ENCODE measurements around the gene GPR75. TPM values are rescaled to one million over a fixed set of nuclear protein-coding genes. Genes with fewer than 3 reads are reported as not detected.

The GPR75 gene
- total RNA-seq, 1 experiment from 2014 or later = 3.9 TPM

GRCh38 chr2:53867169-53867568 lies 7.4 kb upstream of the GPR75 start:
- no peak for DNase-seq
- Histone ChIP-seq H3K4me1 (no peaks in the 10 kb centered on the region), H3K4me3 (ENCODE audit: low read depth, low read length) (no peak overlapping the region), H3K36me3 (ENCODE audit: control insufficient read depth, insufficient read depth, low read length) (no peaks in the 10 kb centered on the region; the same call in none of the 2 replicates), H3K9me3 (no peaks in the 10 kb centered on the region), H3K27me3 (replicated peaks; ENCODE audit: control insufficient read depth, insufficient read depth, low read length) (no peaks in the 10 kb centered on the region)
- TF ChIP-seq CTCF (IDR thresholded peaks at IDR 0.05; ENCODE audit: insufficient read depth in 1 of 2, low read depth in 1 of 2, low read length in 1 of 2, severe bottlenecking in 1 of 2, unreplicated experiment in 1 of 2) = no peak
- Mint-ChIP-seq H3K4me1 (ENCODE audit: low read depth, unreplicated experiment) (no peaks in the 10 kb centered on the region), H3K9me3 (ENCODE audit: unreplicated experiment) (no peaks in the 10 kb centered on the region), H3K4me3 (ENCODE audit: unreplicated experiment) (no peak overlapping the region), H3K36me3 (ENCODE audit: insufficient read depth, unreplicated experiment) (peaks cover 67% of the 10 kb centered on the region), H3K27ac (ENCODE audit: unreplicated experiment) (no peak overlapping the region), H3K27me3 (ENCODE audit: insufficient read depth, unreplicated experiment) (no peaks in the 10 kb centered on the region)
- intact Hi-C loops (cut with micrococcal nuclease; ENCODE audit: unreplicated experiment) = no loop called here
- CTCF ChIA-PET = no interaction called here
- POLR2A ChIA-PET = no interaction called here
- BruUV-seq (replicated peaks) = no TSS peak

GRCh38 chr2:53865962-53866361 lies 6.2 kb upstream of the GPR75 start:
- no peak for TF ChIP-seq CTCF (IDR thresholded peaks at IDR 0.05; ENCODE audit: insufficient read depth in 1 of 2, low read depth in 1 of 2, low read length in 1 of 2, severe bottlenecking in 1 of 2, unreplicated experiment in 1 of 2)
- H3K27me3 ChIP-seq (replicated peaks; ENCODE audit: control insufficient read depth, insufficient read depth, low read length) = no peaks in the 10 kb centered on the region
- H3K9me3 Mint-ChIP-seq (ENCODE audit: unreplicated experiment) = no peaks in the 10 kb centered on the region
- DNase-seq = no peak
- H3K4me3 ChIP-seq (ENCODE audit: low read depth, low read length) = no peak overlapping the region
- H3K27me3 Mint-ChIP-seq (ENCODE audit: insufficient read depth, unreplicated experiment) = no peaks in the 10 kb centered on the region
- no peaks in the 10 kb centered on the region for H3K4me1 ChIP-seq
- no peak overlapping the region for H3K4me3 Mint-ChIP-seq (ENCODE audit: unreplicated experiment)
- H3K4me1 Mint-ChIP-seq (ENCODE audit: low read depth, unreplicated experiment) = no peaks in the 10 kb centered on the region
- no peak overlapping the region for H3K27ac Mint-ChIP-seq (ENCODE audit: unreplicated experiment)
- no peaks in the 10 kb centered on the region; the same call in none of the 2 replicates for H3K36me3 ChIP-seq (ENCODE audit: control insufficient read depth, insufficient read depth, low read length)
- BruUV-seq (replicated peaks) = no TSS peak
- intact Hi-C loops (cut with micrococcal nuclease; ENCODE audit: unreplicated experiment) = no loop called here
- no peaks in the 10 kb centered on the region for H3K9me3 ChIP-seq
- peaks cover 67% of the 10 kb centered on the region for H3K36me3 Mint-ChIP-seq (ENCODE audit: insufficient read depth, unreplicated experiment)
- POLR2A ChIA-PET = no interaction called here
- CTCF ChIA-PET = no interaction called here

GRCh38 chr2:53865264-53865663 lies 5.5 kb upstream of the GPR75 start:
- no peaks in the 10 kb centered on the region for H3K9me3 ChIP-seq
- Mint-ChIP-seq H3K36me3 (ENCODE audit: insufficient read depth, unreplicated experiment) (peaks cover 62% of the 10 kb centered on the region), H3K27me3 (ENCODE audit: insufficient read depth, unreplicated experiment) (no peaks in the 10 kb centered on the region), H3K4me1 (ENCODE audit: low read depth, unreplicated experiment) (no peaks in the 10 kb centered on the region), H3K4me3 (ENCODE audit: unreplicated experiment) (no peak overlapping the region), H3K9me3 (ENCODE audit: unreplicated experiment) (no peaks in the 10 kb centered on the region), H3K27ac (ENCODE audit: unreplicated experiment) (no peak overlapping the region)
- no peaks in the 10 kb centered on the region; the same call in none of the 2 replicates for H3K36me3 ChIP-seq (ENCODE audit: control insufficient read depth, insufficient read depth, low read length)
- ChIA-PET POLR2A (no interaction called here), CTCF (no interaction called here)
- no peak overlapping the region for H3K4me3 ChIP-seq (ENCODE audit: low read depth, low read length)
- H3K27me3 ChIP-seq (replicated peaks; ENCODE audit: control insufficient read depth, insufficient read depth, low read length) = no peaks in the 10 kb centered on the region
- intact Hi-C loops (cut with micrococcal nuclease; ENCODE audit: unreplicated experiment) = no loop called here
- no peak for DNase-seq
- TSS peak; percentile 59 for BruUV-seq (replicated peaks)
- H3K4me1 ChIP-seq = no peaks in the 10 kb centered on the region
- no peak for TF ChIP-seq CTCF (IDR thresholded peaks at IDR 0.05; ENCODE audit: insufficient read depth in 1 of 2, low read depth in 1 of 2, low read length in 1 of 2, severe bottlenecking in 1 of 2, unreplicated experiment in 1 of 2)

Data from Caco-2 (cell line).